Measurements from ENCODE around the gene MAPKAPK3. TPM values are rescaled to one million over a fixed set of nuclear protein-coding genes. Genes with fewer than 3 reads are reported as not detected.

MAPKAPK3 gene
- total RNA-seq, 1 donor from 2014 or later, result 10.7 TPM

DNA sequence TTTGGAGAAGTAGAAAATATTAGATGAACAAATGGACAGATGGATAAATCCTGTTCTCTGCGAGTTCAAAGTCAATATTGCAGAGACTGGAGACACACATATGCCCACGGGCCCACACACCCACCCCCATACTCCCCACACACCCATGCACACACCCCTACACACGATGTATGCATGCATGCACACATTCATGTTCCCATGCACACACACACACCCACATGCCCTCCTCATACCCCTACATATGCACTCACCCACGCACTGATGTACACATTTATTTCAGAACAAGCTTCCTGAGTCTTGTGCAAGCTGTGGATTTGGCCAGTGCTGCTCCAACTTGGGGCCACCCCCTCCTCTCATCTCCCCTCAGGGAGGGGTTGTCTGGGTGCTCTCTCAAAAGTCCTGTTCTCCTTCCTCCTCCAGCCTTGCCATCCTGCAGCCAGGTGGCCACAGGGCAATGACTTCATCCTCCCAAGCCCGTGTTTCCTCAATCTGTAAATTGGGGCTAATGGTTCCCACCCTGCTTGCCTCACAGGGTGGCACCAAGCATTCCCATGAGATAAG, 16.4 kb downstream of the MAPKAPK3 start:
- no peaks in the 10 kb centered on the region for H3K36me3 Mint-ChIP-seq (ENCODE audit: unreplicated experiment)
- no peak overlapping the region for H3K4me3 Mint-ChIP-seq (ENCODE audit: unreplicated experiment)
- peaks cover 4% of the 10 kb centered on the region for H3K27me3 Mint-ChIP-seq (ENCODE audit: unreplicated experiment)
- H3K9me3 Mint-ChIP-seq (ENCODE audit: unreplicated experiment), result peaks cover 2% of the 10 kb centered on the region
- H3K4me1 Mint-ChIP-seq (ENCODE audit: low read depth, unreplicated experiment), result peaks cover 10% of the 10 kb centered on the region
- TF ChIP-seq, protein P1, sequence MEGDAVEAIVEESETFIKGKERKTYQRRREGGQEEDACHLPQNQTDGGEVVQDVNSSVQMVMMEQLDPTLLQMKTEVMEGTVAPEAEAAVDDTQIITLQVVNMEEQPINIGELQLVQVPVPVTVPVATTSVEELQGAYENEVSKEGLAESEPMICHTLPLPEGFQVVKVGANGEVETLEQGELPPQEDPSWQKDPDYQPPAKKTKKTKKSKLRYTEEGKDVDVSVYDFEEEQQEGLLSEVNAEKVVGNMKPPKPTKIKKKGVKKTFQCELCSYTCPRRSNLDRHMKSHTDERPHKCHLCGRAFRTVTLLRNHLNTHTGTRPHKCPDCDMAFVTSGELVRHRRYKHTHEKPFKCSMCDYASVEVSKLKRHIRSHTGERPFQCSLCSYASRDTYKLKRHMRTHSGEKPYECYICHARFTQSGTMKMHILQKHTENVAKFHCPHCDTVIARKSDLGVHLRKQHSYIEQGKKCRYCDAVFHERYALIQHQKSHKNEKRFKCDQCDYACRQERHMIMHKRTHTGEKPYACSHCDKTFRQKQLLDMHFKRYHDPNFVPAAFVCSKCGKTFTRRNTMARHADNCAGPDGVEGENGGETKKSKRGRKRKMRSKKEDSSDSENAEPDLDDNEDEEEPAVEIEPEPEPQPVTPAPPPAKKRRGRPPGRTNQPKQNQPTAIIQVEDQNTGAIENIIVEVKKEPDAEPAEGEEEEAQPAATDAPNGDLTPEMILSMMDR (IDR thresholded peaks at IDR 0.05; ENCODE audit: partially characterized antibody, unreplicated experiment), result no peak
- no peak for DNase-seq
- no peak overlapping the region for H3K27ac Mint-ChIP-seq (ENCODE audit: unreplicated experiment)

DNA sequence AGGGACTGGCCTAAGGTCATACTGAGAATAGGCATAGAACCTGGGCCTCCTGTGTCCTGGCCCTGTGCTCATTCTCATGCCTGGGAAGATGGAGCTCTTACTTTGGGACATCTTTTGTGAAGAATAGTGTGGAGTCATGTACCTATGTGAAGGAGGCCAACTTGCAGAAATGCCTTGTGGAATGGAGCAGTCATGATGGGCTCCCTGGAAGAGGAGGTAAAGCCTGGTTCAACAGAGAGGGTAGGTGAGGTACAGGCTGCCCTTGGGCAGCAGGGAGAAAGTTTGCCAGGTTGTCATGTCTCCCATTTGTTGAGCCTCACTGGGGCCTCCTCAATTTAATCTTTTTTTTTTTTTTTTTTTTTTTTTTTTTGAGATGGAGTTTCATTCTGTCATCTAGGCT, 18.1 kb downstream of the MAPKAPK3 start:
- H3K36me3 Mint-ChIP-seq (ENCODE audit: unreplicated experiment), result no peaks in the 10 kb centered on the region
- H3K4me3 Mint-ChIP-seq (ENCODE audit: unreplicated experiment), result no peak overlapping the region
- H3K9me3 Mint-ChIP-seq (ENCODE audit: unreplicated experiment), result peaks cover 2% of the 10 kb centered on the region
- peaks cover 4% of the 10 kb centered on the region for H3K27me3 Mint-ChIP-seq (ENCODE audit: unreplicated experiment)
- peaks cover 10% of the 10 kb centered on the region for H3K4me1 Mint-ChIP-seq (ENCODE audit: low read depth, unreplicated experiment)
- DNase-seq, result no peak
- TF ChIP-seq, protein P1 (IDR thresholded peaks at IDR 0.05; ENCODE audit: partially characterized antibody, unreplicated experiment), result no peak
- no peak overlapping the region for H3K27ac Mint-ChIP-seq (ENCODE audit: unreplicated experiment)

DNA sequence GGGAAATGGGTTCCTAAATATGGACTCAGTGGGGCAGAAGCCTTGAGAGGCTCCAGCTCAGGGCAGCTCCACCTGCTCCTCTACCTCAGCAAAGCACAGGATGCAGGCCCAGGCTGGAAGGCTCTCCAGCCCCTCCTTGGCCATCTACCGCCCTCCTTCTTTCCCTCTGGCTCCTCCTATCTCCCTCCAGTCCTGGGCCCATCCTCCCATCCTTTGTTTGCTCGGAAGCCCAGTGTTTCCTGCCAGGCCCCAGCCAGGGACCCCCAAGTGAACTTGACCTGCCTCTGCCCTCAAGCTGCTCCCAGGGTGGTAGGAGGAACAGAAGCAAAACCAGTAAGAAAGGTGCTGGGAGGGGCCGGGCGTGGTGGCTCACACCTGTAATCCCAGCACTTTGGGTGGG, 20.1 kb downstream of the MAPKAPK3 start:
- TF ChIP-seq, protein P1 (IDR thresholded peaks at IDR 0.05; ENCODE audit: partially characterized antibody, unreplicated experiment), result no peak
- peaks cover 2% of the 10 kb centered on the region for H3K9me3 Mint-ChIP-seq (ENCODE audit: unreplicated experiment)

DNA sequence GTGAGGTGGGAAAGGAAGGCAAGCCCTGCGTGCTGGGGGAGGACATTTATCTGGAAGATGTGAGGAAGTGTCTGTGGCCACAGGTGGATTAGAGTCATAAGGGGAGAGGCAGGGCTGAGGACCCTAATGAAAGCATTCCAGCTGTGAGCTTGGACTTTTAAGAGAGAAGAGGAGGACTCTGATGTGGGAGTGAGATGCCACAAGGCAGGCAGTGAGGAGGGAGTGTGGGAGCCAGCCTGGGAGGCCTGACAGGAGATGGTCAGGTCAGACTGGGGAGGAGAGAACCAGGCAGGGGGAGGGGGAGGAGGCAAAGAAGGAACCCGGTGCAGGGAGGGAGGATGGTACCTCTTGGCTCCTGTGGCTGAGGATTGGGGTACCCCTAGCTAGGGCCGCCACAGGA, 21.0 kb downstream of the MAPKAPK3 start:
- Mint-ChIP-seq H3K27me3 (ENCODE audit: unreplicated experiment) (peaks cover 9% of the 10 kb centered on the region), H3K36me3 (ENCODE audit: unreplicated experiment) (no peaks in the 10 kb centered on the region), H3K27ac (ENCODE audit: unreplicated experiment) (no peak overlapping the region), H3K4me1 (ENCODE audit: low read depth, unreplicated experiment) (peaks cover 3% of the 10 kb centered on the region), H3K4me3 (ENCODE audit: unreplicated experiment) (no peak overlapping the region), H3K9me3 (ENCODE audit: unreplicated experiment) (peaks cover 2% of the 10 kb centered on the region)
- no peak for DNase-seq
- TF ChIP-seq, protein P1 (IDR thresholded peaks at IDR 0.05; ENCODE audit: partially characterized antibody, unreplicated experiment), result no peak

More for the DNA sequence above, 20.1 kb downstream of the MAPKAPK3 start:
- DNase-seq, result no peak
- Mint-ChIP-seq H3K36me3 (ENCODE audit: unreplicated experiment) (no peaks in the 10 kb centered on the region), H3K4me1 (ENCODE audit: low read depth, unreplicated experiment) (peaks cover 3% of the 10 kb centered on the region), H3K27me3 (ENCODE audit: unreplicated experiment) (peaks cover 9% of the 10 kb centered on the region), H3K27ac (ENCODE audit: unreplicated experiment) (no peak overlapping the region), H3K4me3 (ENCODE audit: unreplicated experiment) (no peak overlapping the region)

DNA sequence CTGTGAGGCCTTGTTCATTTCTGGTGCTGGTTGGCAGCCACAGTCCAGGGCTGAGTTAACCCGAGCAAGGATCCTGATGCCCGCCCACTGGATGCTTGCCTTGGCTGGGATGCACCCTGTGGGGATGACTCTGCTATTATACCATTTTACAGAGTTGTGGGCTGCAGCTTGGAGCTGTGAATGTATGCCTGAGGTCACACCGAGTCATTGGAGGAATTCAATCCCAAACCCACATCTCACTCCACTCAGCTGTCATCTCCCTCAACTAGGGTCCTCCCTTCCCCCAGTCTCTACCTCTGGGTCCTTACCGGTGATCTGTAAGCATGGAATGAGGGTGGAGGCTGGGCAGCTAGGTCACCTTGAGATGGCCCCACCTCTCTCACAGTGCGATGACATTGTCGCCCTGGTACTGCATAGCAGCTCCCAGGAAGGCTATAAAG, 22.1 kb downstream of the MAPKAPK3 start:
- TF ChIP-seq, protein P1 (IDR thresholded peaks at IDR 0.05; ENCODE audit: partially characterized antibody, unreplicated experiment), result no peak
- no peaks in the 10 kb centered on the region for H3K36me3 Mint-ChIP-seq (ENCODE audit: unreplicated experiment)
- no peak overlapping the region for H3K27ac Mint-ChIP-seq (ENCODE audit: unreplicated experiment)
- DNase-seq, result no peak
- H3K4me1 Mint-ChIP-seq (ENCODE audit: low read depth, unreplicated experiment), result no peaks in the 10 kb centered on the region
- peaks cover 2% of the 10 kb centered on the region for H3K9me3 Mint-ChIP-seq (ENCODE audit: unreplicated experiment)
- peaks cover 9% of the 10 kb centered on the region for H3K27me3 Mint-ChIP-seq (ENCODE audit: unreplicated experiment)
- H3K4me3 Mint-ChIP-seq (ENCODE audit: unreplicated experiment), result no peak overlapping the region

Measured in glutamatergic neuron (in vitro differentiated cells).